SW 1271 (cell line): ENCODE results near the gene TMEM221.
A peak's percentile ranks its signal among the peaks of the same experiment; 100 is the strongest.

Experiments used
- DNase-seq, 2 experiments: peaks; one replicate each; lab custom pipeline; 2025; lab: John Stamatoyannopoulos, UW

TMEM221 gene

DNA sequence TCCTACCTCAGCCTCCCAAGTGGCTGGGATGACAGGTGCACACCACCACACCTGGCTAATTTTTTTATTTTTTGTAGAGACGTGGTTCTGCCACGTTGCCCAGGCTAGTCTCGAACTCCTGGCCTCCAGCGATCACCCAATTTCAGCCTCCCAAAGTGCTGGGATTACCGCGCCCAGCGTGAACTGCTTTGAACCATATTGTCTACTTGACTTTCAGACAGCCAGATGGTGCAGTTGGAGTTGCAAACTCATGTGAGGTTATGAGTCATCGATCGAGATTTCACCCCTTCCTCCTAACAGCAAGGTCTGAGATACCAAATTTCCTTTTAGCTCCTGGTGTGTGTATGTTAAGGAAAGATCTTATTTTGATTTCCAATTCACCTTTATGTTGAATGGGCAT is 24.6 kb upstream of the TMEM221 start:
- peak in 1 of 2 experiments; percentile 45 for DNase-seq

DNA sequence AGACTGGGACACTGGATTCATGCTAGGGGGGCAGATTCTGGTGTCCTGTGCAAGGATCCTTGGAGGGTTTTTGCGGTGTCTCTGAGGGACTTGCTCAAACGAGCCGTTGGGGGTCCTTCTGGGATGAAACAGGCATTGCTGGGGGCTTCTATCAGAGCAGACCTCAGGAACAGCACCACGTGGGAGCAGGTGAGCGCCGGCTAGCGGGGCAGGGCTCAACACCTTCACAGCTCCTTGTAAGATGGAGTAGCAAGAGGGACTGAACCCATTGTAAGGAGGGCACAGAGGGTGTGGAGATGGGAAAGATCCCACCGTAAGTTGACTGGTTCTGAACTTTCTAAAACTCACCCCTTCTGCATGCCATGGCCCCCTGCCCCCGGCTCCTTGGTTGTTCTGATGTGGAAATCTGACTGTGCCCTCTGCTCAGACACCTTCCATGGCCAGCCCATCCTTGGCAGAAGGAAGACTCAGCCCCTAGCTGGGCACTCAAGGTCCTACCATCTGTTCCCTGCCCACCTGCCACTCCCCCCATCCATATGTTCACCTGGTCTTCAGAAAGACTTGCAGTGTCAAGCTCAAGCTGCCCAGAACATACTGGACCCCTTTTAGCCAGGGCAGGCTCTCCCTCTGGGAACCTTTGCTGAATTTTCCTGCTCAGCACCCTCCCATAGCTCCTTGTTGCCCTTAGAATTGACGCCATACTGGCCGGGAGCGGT is 23.1 kb upstream of the TMEM221 start:
- DNase-seq, result no peak

DNA sequence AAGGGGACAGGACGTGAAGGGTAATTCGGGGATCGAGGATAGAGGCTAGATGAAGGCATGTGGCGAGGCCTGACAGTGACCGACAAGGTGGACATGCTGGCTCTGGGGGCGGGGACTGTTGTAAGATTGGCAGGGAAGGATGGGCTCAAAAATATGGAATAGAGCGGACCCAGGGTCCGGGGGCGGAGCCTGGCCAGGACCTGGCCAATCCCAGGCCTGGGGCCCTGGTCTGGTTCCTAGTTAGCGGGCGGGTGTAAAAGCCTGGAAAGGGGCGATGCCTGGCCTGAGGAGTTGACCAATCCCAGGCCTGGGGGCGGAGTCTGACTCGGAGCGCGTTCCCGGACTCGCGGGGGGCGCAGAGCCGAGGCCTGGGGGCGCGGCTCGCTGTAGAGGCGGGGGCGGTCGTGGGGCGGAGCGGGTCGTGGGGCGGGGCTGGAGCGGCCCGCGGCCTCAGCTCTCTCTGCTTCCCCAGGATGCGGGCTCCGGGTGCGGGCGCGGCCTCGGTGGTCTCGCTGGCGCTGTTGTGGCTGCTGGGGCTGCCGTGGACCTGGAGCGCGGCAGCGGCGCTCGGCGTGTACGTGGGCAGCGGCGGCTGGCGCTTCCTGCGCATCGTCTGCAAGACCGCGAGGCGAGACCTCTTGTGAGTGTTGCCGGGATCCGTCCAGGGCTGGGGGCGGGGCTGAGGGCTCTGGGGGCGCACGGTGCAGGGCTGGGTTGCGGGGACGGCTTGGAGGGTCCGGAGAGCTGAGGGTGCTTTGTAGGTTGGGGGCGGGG is 21.8 kb upstream of the TMEM221 start, which contains the start of gene SLC27A1:
Gene SLC27A1 (plus strand): TSS at position 457 of the 774 bp plus-strand sequence. CDS start 17 bp downstream, at position 474.
- peak; percentile 94 to 98 for DNase-seq

DNA sequence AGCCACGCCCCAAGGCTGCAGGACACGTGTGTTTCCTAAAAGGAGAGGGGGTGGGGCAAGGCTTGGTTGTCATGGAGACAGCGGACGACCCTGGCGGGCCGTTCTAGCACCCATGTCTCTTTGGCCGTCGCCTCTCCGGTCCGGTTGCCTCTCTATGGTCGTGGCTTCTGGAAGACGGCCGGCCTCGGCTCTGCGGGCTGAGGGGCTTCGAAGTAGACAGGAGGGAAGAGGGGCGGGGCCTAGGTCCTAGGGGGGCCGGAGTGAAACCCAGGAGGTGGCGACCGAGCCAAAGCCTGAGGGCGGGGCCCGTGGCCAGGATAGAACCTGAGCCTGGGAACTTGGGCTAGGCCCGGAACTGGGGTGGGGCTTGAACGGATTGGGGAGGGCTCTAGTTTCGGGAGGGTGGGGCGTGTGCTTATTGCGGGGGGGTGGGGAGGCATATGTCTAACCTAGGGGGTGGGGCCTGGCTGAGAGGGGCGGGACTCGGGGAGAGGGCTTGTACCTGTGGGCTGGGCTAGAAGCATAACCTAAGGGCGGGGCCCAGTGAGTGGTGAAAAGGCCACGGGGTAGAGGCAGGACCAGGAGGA is 21.1 kb upstream of the TMEM221 start:
- peak; percentile 88 to 96 for DNase-seq

DNA sequence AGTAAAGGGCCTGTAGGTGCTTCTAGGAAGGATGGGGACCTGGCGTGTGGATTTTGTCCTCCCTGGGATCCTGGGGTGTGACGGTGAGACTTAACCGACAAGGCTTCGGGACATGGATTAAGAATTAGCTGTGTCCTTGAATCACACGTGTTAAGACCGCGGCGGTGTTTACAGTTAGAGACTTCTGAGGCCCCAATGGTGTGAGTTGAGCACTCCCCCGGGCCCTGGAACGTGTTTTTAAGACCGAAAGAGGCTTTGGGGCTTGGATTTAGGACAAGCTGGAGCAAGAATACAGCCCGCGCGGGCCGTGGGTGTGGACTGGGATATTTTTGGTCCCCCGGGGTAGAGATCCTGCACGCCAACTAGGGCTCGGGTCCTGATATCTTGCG is 20.6 kb upstream of the TMEM221 start:
- DNase-seq, result no peak

DNA sequence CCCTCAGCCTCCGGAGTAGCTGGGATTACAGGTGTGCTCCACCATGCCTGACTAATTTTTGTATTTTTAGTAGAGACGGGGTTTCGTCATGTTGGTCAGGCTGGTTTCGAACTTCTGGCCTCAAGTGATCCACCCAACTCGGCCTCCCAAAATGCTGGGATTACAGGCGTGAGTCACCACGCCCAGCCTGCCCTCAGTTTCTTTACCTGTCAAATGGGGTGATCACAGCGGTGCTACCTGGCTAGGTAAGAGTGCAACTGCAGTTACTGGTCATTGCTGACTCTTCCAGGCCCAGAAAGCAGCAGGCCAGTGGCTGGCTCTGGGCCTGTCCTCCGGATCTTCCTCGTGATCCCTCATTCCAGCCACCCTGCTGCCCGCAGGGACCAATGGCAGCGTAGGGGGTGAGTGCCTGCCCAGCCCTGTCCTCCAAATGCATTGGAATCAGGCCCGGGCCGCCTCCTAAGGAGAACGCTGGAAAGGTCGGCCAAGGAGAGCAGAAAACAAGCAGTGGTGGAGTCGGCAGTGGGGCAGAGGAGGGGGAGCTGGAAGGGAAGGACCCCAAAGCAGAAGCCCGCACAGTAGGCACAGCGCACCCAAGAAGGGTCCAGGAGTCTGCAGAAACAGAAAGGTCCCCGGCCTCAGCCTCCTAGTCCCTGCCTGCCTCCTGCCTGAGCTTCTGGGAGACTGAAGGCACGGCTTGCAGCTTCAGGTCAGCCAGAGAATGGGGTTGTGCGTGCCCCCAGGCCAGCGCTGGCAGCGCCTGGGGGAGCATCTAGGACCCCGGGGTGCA is 20.0 kb upstream of the TMEM221 start:
- no peak for DNase-seq

DNA sequence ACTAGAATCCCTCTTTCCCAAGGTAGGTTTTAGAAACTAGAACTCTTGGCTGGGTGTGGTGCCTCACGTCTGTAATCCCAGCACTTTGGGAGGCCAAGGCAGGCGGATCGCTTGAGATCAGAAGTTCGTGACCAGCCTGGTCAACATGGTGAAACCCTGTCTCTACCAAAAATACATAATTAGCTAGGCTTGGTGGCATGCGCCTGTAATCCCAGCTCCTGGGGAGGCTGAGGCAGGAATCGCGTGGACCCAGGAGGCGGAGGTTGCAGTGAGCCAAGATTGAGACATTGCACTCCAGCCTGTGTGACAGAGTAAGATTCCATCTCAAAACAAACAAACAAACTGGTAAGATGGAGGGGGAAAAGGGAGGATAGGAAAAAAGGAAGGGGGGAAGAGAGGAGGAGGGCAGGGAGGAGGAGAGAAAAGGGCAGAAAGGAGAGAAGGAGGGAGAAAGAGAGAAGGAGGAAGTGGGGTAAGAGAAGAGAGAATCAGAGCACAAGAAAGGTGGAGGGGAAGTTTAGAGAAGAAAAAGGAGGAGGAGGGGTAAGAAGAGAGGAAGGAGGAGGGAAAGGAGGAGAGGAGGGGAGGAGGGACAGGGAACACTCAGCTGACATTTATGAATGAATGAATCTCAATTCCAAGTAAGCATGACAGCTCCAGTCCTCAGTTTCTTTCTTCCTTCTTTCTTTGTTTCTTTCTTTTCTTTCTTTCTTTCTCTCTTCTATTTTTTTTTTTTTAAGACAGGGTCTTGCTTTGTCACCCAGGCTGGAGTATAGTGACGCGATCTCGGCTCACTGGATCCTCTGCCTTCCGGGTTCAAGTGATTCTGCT is 19.2 kb upstream of the TMEM221 start:
- no peak for DNase-seq

DNA sequence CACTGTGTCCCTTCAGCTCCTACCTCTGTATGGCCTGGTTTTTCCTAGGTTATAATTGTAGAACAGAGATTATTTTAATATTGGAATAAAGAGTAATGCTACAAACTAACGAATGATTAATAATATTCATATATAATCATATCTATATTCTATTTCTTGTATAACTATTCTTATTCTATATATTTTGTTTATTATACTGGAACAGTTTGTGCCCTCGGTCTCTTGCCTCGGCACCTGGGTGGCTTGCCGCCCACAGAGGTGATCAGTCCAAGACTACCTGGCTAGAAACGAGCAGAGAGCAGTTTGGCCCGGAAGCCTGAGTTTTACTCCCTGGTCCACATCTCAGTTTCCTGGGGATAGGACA is 18.0 kb upstream of the TMEM221 start:
- DNase-seq, result no peak

DNA sequence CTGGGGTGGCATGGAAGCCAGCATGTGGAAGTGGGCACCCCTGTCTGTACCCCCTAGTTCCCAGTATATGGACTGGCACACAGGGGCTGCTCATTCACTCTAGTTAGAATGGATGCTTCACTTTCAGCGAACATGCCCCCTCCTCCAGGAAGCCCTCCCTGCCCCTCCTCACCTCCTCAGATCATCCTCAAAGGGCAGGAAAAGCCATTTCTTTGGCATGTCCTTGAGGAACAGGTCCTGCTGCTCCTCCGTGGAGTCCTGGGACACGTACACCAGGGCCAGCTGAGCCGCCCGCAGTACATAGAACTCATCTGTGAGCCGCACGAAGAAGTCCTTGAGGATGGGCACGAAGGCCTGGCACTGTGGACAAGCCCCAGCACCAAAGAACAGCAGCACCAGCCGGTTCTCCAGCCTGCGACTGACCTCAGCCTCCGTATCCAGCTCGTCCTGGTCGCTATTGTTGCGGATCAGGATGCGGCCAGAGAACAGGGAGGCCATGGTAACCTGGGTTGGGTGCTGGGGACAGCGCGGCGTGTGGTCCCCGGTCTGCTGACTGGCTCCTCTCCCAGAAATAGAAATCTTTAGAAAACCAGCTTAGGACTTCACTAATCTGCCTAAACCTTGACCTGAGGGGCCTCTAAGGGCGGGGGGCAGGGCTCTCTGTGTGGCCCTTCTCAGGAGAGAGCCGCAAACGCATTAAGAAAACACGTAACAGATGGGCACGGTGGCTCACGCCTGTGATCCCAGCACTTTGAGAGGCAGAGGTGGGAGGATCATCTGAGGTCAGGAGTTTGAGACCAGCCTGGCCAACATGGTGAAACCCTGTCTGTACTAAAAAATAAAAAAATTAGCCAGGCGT is 12.1 kb upstream of the TMEM221 start, which contains the start of gene NXNL1:
Gene NXNL1 (minus strand): TSS at position 555 of the 859 bp plus-strand sequence. CDS start 57 bp downstream, at position 498.
- DNase-seq, result no peak

DNA sequence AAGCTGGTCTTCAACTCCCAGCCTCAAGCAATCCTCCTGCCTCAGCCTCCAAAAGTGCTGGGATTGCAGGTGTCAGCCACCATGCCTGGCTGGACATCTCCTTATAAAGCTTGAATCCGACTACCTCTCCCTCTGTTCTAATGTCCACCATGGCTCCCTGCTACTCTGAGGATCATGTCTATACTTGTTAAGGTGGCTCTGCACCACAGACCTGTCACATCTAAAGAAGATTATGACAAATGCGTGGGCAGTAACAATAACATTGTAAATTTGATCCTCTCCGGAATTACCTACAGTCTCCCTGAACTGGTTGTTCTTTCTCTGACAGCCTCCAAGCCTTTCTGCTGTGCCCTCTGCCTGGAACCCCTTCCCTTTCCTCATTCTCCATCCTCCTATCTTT is 10.5 kb upstream of the TMEM221 start:
- DNase-seq, result no peak

DNA sequence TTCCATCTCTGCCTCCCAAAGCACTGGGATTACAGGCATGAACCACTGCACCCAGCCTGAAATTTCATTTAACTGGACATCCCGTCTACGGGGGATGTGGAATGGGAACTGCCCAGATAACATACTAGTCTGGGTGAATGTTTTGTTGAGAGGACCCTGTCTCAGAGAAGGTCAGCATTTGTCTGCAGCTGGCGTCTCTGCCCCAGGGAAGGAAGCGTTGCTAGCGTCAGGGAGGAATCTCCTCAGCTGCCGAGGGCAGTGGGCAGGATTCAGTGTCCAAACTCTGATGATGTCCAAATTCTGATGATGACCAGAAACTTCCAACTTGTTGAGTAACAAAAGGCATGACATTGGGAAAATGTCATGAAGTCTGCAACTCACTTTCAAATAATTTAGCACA is 9.1 kb upstream of the TMEM221 start:
- DNase-seq, result no peak

DNA sequence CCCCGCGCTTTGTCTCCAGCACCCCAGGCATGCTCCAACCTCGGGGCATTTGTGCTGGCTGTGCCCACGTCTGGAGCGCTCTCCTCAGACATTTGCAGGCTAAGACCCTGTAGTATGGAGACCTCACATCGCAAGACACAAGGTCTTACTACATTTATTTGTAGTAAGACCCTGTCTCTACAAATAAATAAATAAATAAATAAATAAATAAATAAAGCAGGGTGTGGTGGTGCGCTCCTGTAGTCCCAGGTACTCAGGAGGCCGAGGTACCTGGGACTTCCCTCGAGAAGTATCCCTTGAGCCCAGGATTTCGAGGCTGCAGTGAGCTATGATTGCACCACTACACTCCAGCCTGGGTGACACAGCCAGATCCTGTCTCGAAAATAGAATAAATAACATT is 7.7 kb upstream of the TMEM221 start:
- DNase-seq, result no peak

DNA sequence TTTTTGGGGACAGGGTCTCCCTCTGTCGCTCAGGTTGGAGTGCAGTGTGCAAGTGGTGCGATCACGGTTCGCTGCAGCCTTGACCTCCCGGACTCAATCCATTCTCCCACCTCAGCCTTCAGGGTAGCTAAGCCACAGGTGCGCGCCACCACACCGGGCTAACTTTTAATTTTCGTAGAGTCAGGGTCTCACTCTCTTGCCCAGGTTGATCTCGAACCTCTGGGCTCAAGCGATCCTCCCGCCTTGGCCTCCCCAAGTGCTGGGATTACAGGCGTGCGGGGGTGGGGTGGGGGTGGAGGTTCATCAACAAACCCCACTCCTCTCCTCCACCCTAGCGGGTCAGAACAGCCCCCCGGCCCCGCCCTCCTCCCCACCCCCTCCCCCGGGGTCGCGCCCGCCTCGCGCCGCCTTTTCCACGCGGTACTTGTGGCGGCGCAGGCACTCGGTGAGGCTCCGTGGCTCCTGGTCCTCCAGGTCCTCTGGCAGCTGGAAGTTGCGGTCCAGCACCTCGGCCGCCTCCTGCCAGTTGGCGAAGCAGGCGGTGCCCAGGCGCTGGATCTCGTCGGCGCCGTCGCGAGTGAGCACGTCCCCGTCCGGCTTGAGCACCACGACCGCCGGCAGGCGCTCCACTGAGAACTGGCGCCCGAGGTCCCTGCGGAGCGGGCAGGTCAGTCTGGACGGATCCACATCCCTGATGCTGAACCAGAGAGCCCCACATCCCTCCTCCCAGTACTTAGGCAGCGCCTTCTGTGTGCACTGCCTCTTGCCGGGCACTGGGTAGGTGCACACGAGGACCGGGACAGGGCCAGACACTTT is 7.0 kb upstream of the TMEM221 start:
- DNase-seq, result no peak

DNA sequence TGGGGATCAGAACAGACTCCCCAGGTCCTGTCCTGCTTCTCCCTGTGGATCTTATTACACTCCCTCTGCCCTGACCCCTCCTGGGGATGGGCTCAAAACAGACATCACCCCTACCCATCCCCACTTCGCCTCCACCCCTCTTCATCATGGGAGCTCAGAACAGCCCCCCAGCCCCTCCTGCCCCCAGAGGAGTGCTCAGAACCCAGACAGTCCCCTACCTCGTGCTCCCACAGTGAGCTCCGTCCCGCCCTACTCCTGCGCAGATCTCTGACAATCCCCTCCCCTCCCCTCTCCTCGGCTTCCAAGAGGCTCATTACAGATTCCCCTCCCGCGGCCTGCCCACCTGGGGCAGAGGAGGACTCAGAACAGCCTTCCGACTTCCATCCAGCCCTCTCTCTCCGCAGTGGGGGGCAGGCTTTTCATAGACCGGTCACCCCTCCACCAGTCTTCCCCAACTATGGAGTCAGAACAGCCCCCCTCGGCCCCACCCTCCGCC is 6.2 kb upstream of the TMEM221 start:
- DNase-seq, result no peak

DNA sequence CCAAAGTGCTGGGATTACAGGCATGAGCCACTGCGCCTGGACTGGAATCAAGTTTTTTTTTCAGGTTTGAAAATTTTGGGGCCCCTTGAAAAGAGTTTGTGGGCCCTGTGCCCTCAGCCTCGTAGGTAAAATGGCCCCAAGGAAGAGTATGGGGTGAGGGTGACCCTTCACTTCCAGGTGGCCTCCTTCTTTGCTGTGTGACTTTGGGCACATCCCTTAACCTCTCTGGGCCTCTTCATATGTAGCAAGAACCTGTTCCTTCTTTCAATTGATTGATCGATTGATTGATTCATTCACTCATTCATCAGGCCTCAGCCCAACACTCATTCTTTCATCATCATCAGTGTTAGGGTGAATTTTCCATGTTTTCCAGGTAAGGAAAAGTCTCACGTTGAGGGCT is 3.4 kb upstream of the TMEM221 start:
- DNase-seq, result no peak

DNA sequence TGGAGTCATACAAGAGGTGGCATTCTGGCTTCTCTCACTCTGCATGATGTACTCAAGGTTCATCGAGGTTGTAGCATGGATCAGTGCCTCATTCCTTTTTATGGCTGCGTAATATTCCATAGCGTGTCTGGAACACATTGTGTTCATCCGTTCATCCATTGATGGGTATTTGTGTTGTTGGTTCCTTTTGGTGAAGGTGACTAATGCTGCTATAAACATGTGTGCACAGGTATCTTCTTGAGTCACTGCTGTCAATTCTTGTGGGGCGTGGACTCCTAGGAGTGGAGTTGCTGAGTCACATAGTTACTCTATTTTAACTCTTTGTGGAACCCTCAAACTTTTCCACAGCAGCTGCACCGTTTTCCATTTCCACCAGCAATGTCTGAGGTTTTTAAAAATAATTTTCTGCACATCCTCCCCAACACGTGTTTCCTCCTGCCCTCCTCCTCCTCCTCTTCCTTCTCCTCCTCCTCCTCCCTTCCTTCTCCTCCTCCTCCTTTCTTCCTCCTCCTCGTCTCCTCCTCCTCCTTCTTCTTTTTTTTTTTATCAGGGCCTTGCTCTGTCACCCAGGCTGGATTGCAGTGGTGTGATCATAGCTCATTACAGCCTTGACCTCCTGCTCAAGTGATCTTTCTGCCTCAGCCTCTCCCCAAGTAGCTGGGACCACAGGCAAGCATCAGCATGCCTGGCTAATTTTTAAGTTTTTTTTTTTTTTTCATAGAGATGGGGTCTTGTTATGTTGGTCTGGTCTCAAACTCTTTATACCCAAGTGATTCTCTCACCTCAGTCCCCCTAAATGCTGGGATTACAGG is 2.0 kb upstream of the TMEM221 start:
- DNase-seq, result no peak

DNA sequence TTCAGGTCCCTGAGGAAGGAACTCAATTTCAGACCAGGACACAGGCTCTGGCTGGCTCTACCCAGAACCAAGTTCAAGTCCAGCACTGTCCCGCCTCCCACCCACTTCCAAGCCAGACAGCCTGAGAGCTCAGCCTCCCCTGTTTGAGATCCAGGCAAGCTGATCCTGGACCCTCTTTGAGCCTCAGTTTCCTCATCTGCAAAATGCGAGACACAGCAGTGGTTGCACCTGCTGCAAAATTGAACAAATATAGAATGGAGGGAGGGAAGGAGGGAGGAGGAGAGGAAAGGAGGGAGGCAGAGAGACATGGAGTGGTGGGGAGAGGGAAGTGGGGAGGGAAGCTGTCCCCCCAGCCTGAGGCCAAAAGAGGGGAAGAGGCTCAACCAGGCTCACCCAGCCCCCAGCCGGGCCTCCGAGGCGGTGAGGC is 751 bp downstream of the TMEM221 start:
- DNase-seq, result no peak

DNA sequence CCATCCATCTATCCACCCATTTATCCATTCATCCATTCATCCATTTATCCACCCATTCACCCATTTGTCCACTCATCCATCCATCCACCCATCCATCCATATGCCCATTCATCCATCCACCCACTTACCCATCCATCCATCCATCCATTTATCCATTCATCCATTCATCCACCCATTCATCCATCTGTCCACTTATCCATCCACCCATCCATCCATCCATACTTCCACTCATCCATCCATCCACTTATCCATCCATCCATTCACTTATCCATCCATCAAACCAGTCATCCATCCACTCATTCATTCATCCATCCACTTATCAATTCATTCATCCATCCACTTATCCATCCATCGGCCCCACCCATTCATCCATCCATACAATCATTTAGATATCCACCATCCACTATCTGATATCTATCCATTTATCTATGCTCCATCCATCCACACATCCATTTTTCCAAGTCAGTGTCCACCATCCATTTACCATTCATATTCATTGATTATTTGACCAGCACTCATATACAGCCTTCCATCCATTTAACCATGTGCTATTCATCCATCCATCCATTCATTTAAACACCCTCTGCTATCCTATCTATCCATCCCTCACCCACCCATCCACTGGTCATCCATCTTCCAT is 2.8 kb downstream of the TMEM221 start:
- DNase-seq, result no peak
